Liver (tissue), 9 donors: ENCODE measurements around the gene KRT33B. TPM values are rescaled to one million over a fixed set of nuclear protein-coding genes. Genes with fewer than 3 reads are reported as not detected.

Experiments
- DNase-seq: peaks from one replicate; pipeline ENCODE4 v3.0.0-alpha.2; 2017; ENCODE audit warnings: low spot score
- H3K27ac ChIP-seq, 2 donors: one replicate each; pipeline ENCODE4 v1.7.0; 2013; ENCODE audit warnings: inconsistent platforms in 2 of 2, low read length in 2 of 2, control low read depth in 1 of 2, low read depth in 1 of 2, mild to moderate bottlenecking in 1 of 2
- H3K27me3 ChIP-seq, 4 donors: one replicate each; pipeline versions ENCODE4 v1.6.1 to v1.7.0; 2013; ENCODE audit warnings: low read length in 3 of 4, inconsistent platforms in 1 of 4, mild to moderate bottlenecking in 1 of 4, moderate library complexity in 1 of 4; ENCODE audit not compliant: control insufficient read depth in 4 of 4, insufficient read depth in 4 of 4
- H3K36me3 ChIP-seq, 4 donors: one replicate each; pipeline versions ENCODE4 v1.6.1 to v1.7.0; 2013; ENCODE audit warnings: low read length in 3 of 4, mild to moderate bottlenecking in 3 of 4, low read depth in 1 of 4, moderate library complexity in 1 of 4; ENCODE audit not compliant: control insufficient read depth in 4 of 4, insufficient read depth in 3 of 4
- H3K4me1 ChIP-seq, 4 donors: one replicate each; pipeline versions ENCODE4 v1.6.1 to v1.7.0; 2013; ENCODE audit warnings: low read length in 3 of 4, mild to moderate bottlenecking in 3 of 4, moderate library complexity in 1 of 4; ENCODE audit not compliant: control insufficient read depth in 4 of 4, insufficient read depth in 4 of 4
- H3K4me3 ChIP-seq, 3 donors: one replicate each; pipeline versions ENCODE4 v1.6.1 to v1.7.0; 2013; ENCODE audit warnings: low read length in 3 of 3, control low read depth in 1 of 3, low read depth in 1 of 3, mild to moderate bottlenecking in 1 of 3
- H3K9ac ChIP-seq, 2 donors: one replicate each; pipeline ENCODE4 v1.7.0; 2013; ENCODE audit warnings: low read length in 2 of 2, mild to moderate bottlenecking in 2 of 2, moderate library complexity in 2 of 2, control low read depth in 1 of 2, low read depth in 1 of 2
- H3K9me3 ChIP-seq, 4 donors: one replicate each; pipeline versions ENCODE4 v1.6.1 to v1.7.0; 2013; ENCODE audit warnings: low read length in 3 of 4; ENCODE audit not compliant: control insufficient read depth in 4 of 4
- EGR1 ChIP-seq, 2 donors: IDR thresholded peaks; 2 replicates each; pipeline ENCODE4 v1.6.1; 2016 to 2018; ENCODE audit warnings: antibody characterized with exemption in 2 of 2, low read depth in 2 of 2
- FOXA1 ChIP-seq: IDR thresholded peaks from 2 replicates; pipeline ENCODE4 v1.6.1; 2016; ENCODE audit warnings: antibody characterized with exemption
- FOXA2 ChIP-seq: IDR thresholded peaks from 2 replicates; pipeline ENCODE4 v1.6.1; 2016; ENCODE audit warnings: antibody characterized with exemption
- GABPA ChIP-seq, 2 donors: IDR thresholded peaks in 1 of 2; conservative IDR thresholded peaks in 1 of 2; 2 replicates each; pipeline ENCODE4 v1.6.1; 2016; ENCODE audit warnings: antibody characterized with exemption in 2 of 2, mild to moderate bottlenecking in 1 of 2, moderate library complexity in 1 of 2
- HNF4A ChIP-seq, 2 donors: conservative IDR thresholded peaks; 2 replicates each; pipeline ENCODE4 v1.6.1; 2016; ENCODE audit warnings: antibody characterized with exemption in 2 of 2, mild to moderate bottlenecking in 2 of 2
- JUND ChIP-seq, 2 donors: IDR thresholded peaks; 2 replicates each; pipeline ENCODE4 v1.6.1; 2016; ENCODE audit warnings: antibody characterized with exemption in 2 of 2
- NR2F2 ChIP-seq: IDR thresholded peaks from 2 replicates; pipeline ENCODE4 v1.6.1; 2016; ENCODE audit warnings: antibody characterized with exemption
- RAD21 ChIP-seq, 2 donors: IDR thresholded peaks; 2 replicates each; pipeline ENCODE4 v1.6.1; 2016; ENCODE audit warnings: antibody characterized with exemption in 2 of 2, mild to moderate bottlenecking in 2 of 2
- RXRA ChIP-seq, 2 donors: IDR thresholded peaks; 2 replicates each; pipeline ENCODE4 v1.6.1; 2017 to 2018; ENCODE audit warnings: antibody characterized with exemption in 2 of 2, mild to moderate bottlenecking in 1 of 2
- SP1 ChIP-seq: IDR thresholded peaks from 2 replicates; pipeline ENCODE4 v1.6.1; 2018; ENCODE audit warnings: antibody characterized with exemption, mild to moderate bottlenecking
- TAF1 ChIP-seq: conservative IDR thresholded peaks from 2 replicates; pipeline ENCODE4 v1.6.1; 2016; ENCODE audit warnings: antibody characterized with exemption, mild to moderate bottlenecking
- YY1 ChIP-seq: IDR thresholded peaks from 2 replicates; pipeline ENCODE4 v1.6.1; 2016; ENCODE audit warnings: antibody characterized with exemption, mild to moderate bottlenecking
- WGBS: extraction: QIAGEN DNeasy Blood & Tissue Kit; methylation state at CpG from one replicate; pipeline ENCODE4 v1.1.7; 2013; 5-methylcytosine and 5-hydroxymethylcytosine counted together
- polyA plus RNA-seq, 2 donors: library from polyadenylated mRNA; stranded (reverse) in 1 of 2; unstranded in 1 of 2; fragments of 200-250 nt in 1 of 2; fragments of >200 nt in 1 of 2; fragmentation: Nextera tagmentation in 1 of 2; extraction: Ambion mirVana in 1 of 2; gene quantifications; one replicate each; pipeline versions ENCODE4 v1.2.1 to v1.2.3, GENCODE V29; 2013 to 2015
- total RNA-seq, 2 donors: library from RNA; depleted of rRNA; stranded (reverse); fragments of >200 nt; gene quantifications; one replicate each; pipeline ENCODE4 v1.2.3, GENCODE V29; 2014
- TF ChIP-seq, protein P1 (sequence below): IDR thresholded peaks from 2 replicates; pipeline ENCODE4 v1.6.1; 2016; ENCODE audit warnings: antibody characterized with exemption, mild to moderate bottlenecking
- TF ChIP-seq, protein P2 (sequence below): IDR thresholded peaks from 2 replicates; pipeline ENCODE4 v1.6.1; 2016; ENCODE audit warnings: antibody characterized with exemption
- TF ChIP-seq, protein P3 (sequence below): IDR thresholded peaks from 2 replicates; pipeline ENCODE4 v1.6.1; 2016; ENCODE audit warnings: antibody characterized with exemption
- TF ChIP-seq, protein P4 (sequence below): IDR thresholded peaks from 2 replicates; pipeline ENCODE4 v1.6.1; 2016; ENCODE audit warnings: antibody characterized with exemption
- TF ChIP-seq, protein P5 (sequence below): fragments of 150-350 bp; IDR thresholded peaks from 2 replicates; pipeline ENCODE4 v1.5.1; 2017; ENCODE audit warnings: improper control_type of control experiment, low read depth, low read length; ENCODE audit not compliant: missing input control
- donor health status: healthy.
- donor health status: healthy.
- donor health status: healthy.
- donor health status: healthy.
- donor health status: healthy.

KRT33B gene
- total and polyA plus RNA-seq, 4 donors, result not detected

DNA sequence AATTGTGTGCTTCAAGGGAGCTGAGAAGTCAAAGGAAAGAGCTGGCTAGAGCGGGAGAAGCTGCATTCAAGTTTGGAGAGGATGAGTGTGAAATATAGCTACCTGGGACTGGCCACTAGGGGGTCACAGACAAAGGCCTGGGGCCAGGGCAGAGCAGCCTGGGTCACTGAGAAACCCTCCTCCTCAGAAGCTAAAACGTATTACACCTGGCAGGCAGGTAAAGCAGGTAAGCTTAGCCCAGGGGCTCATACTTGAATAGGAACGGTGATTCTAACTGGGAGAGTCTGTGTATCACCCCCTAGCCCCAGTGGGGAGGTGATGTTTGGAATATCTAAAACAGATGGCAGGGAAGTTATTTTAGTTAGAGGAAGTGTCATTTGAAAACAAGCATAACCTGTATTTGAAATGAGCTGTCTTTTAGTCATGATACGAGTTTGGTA, 48.0 kb upstream of the KRT33B start:
- H3K27ac ChIP-seq, result no peak overlapping the region
- H3K4me3 ChIP-seq, result no peak overlapping the region
- DNase-seq, result no peak
- H3K9ac ChIP-seq, result no peak overlapping the region
- no peaks in the 10 kb centered on the region for H3K36me3 ChIP-seq
- WGBS, result 70% methylated on average over 4 of the region's 4 CpGs
- no peaks in the 10 kb centered on the region for H3K27me3 ChIP-seq
- TF ChIP-seq, protein P1, sequence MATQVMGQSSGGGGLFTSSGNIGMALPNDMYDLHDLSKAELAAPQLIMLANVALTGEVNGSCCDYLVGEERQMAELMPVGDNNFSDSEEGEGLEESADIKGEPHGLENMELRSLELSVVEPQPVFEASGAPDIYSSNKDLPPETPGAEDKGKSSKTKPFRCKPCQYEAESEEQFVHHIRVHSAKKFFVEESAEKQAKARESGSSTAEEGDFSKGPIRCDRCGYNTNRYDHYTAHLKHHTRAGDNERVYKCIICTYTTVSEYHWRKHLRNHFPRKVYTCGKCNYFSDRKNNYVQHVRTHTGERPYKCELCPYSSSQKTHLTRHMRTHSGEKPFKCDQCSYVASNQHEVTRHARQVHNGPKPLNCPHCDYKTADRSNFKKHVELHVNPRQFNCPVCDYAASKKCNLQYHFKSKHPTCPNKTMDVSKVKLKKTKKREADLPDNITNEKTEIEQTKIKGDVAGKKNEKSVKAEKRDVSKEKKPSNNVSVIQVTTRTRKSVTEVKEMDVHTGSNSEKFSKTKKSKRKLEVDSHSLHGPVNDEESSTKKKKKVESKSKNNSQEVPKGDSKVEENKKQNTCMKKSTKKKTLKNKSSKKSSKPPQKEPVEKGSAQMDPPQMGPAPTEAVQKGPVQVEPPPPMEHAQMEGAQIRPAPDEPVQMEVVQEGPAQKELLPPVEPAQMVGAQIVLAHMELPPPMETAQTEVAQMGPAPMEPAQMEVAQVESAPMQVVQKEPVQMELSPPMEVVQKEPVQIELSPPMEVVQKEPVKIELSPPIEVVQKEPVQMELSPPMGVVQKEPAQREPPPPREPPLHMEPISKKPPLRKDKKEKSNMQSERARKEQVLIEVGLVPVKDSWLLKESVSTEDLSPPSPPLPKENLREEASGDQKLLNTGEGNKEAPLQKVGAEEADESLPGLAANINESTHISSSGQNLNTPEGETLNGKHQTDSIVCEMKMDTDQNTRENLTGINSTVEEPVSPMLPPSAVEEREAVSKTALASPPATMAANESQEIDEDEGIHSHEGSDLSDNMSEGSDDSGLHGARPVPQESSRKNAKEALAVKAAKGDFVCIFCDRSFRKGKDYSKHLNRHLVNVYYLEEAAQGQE, result no peak
- TF ChIP-seq RAD21 (IDR thresholded peaks at IDR 0.05) (no peak), NR2F2 (no peak), GABPA (IDR thresholded peaks at IDR 0.05 in 1 of 2, conservative IDR thresholded peaks at IDR 0.05 in 1 of 2) (no peak), FOXA2 (no peak), TAF1 (no peak), SP1 (no peak), EGR1 (IDR thresholded peaks at IDR 0.05; ENCODE audit: low read depth in 2 of 2) (no peak), YY1 (no peak), RXRA (IDR thresholded peaks at IDR 0.05) (no peak), FOXA1 (no peak), HNF4A (conservative IDR thresholded peaks at IDR 0.05) (no peak), JUND (IDR thresholded peaks at IDR 0.05) (no peak)
- TF ChIP-seq, protein P2, sequence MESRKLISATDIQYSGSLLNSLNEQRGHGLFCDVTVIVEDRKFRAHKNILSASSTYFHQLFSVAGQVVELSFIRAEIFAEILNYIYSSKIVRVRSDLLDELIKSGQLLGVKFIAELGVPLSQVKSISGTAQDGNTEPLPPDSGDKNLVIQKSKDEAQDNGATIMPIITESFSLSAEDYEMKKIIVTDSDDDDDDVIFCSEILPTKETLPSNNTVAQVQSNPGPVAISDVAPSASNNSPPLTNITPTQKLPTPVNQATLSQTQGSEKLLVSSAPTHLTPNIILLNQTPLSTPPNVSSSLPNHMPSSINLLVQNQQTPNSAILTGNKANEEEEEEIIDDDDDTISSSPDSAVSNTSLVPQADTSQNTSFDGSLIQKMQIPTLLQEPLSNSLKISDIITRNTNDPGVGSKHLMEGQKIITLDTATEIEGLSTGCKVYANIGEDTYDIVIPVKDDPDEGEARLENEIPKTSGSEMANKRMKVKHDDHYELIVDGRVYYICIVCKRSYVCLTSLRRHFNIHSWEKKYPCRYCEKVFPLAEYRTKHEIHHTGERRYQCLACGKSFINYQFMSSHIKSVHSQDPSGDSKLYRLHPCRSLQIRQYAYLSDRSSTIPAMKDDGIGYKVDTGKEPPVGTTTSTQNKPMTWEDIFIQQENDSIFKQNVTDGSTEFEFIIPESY, result no peak
- TF ChIP-seq, protein P3, sequence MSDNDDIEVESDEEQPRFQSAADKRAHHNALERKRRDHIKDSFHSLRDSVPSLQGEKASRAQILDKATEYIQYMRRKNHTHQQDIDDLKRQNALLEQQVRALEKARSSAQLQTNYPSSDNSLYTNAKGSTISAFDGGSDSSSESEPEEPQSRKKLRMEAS, result no peak
- TF ChIP-seq, protein P4, sequence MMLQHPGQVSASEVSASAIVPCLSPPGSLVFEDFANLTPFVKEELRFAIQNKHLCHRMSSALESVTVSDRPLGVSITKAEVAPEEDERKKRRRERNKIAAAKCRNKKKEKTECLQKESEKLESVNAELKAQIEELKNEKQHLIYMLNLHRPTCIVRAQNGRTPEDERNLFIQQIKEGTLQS, result no peak
- TF ChIP-seq, protein P5, sequence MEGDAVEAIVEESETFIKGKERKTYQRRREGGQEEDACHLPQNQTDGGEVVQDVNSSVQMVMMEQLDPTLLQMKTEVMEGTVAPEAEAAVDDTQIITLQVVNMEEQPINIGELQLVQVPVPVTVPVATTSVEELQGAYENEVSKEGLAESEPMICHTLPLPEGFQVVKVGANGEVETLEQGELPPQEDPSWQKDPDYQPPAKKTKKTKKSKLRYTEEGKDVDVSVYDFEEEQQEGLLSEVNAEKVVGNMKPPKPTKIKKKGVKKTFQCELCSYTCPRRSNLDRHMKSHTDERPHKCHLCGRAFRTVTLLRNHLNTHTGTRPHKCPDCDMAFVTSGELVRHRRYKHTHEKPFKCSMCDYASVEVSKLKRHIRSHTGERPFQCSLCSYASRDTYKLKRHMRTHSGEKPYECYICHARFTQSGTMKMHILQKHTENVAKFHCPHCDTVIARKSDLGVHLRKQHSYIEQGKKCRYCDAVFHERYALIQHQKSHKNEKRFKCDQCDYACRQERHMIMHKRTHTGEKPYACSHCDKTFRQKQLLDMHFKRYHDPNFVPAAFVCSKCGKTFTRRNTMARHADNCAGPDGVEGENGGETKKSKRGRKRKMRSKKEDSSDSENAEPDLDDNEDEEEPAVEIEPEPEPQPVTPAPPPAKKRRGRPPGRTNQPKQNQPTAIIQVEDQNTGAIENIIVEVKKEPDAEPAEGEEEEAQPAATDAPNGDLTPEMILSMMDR, result no peak
- no peaks in the 10 kb centered on the region for H3K9me3 ChIP-seq
- peaks cover 0 to 17% (median 10%) of the 10 kb centered on the region in 4 donors for H3K4me1 ChIP-seq

DNA sequence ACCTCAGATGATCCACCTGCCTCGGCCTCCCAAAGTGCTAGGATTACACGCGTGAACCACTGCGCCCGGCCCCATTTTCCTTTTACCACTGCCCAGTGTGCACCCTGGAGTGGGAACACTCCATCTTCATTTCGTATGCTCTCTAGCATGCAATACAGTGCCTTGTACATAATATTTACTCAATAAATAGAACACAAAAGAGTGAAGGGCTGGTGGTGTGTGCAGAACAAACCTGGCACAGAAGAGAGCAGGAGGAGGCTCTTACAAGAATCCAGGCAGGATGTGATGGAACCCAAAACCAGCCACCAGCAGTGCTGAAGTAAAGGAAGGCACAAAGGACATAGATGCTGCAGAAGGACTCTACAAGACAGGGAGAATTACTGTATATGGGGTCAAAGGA, 47.5 kb upstream of the KRT33B start:
- H3K36me3 ChIP-seq, result no peaks in the 10 kb centered on the region
- H3K9me3 ChIP-seq, result no peaks in the 10 kb centered on the region
- H3K4me3 ChIP-seq, result no peak overlapping the region
- H3K4me1 ChIP-seq, result peaks cover 0 to 17% (median 10%) of the 10 kb centered on the region in 4 donors
- H3K27me3 ChIP-seq, result no peaks in the 10 kb centered on the region
- H3K27ac ChIP-seq, result no peak overlapping the region
- 94% methylated on average over 6 of the region's 6 CpGs for whole genome bisulfite sequencing
- no peak for DNase-seq
- H3K9ac ChIP-seq, result no peak overlapping the region
- TF ChIP-seq, protein P1, result no peak
- TF ChIP-seq, protein P5, result no peak
- TF ChIP-seq FOXA2 (no peak), NR2F2 (no peak), TAF1 (no peak), HNF4A (conservative IDR thresholded peaks at IDR 0.05) (no peak)
- TF ChIP-seq, protein P4, result no peak
